Right ventricle myocardium superior (tissue), 1 donor: ENCODE data around the gene SCT. TPM values are rescaled to one million over a fixed set of nuclear protein-coding genes. Genes with fewer than 3 reads are reported as not detected.

Source experiments
- ATAC-seq: fragments of 200-7000 bp; cut with Tn5 transposase; one replicate; pipeline ENCODE4 v1.9.1; 2020; ENCODE audit warnings: mild to moderate bottlenecking; ENCODE audit not compliant: poor library complexity
- DNase-seq: peaks from one replicate; pipeline ENCODE4 v3.0.0-alpha.2; 2020
- intact Hi-C: fragments of 100-400 bp; cut with DNase I; formaldehyde crosslinking; loops from one replicate; pipeline ENCODE4 v1.11.2; 2022
- total RNA-seq: library from RNA; stranded (reverse); fragmentation: NEBNext Ultra II Directional; extraction: Animal tissue kit (Norgen Biotek cat#: 25700); gene quantifications from one replicate; pipeline ENCODE4 v1.2.1, GENCODE V29; 2021
- donor health status: DM: no; HTN: yes; CAD: no; lungs with severe emphysema.

Gene SCT
- total RNA-seq, 1 donor from 2014 or later = not detected

DNA sequence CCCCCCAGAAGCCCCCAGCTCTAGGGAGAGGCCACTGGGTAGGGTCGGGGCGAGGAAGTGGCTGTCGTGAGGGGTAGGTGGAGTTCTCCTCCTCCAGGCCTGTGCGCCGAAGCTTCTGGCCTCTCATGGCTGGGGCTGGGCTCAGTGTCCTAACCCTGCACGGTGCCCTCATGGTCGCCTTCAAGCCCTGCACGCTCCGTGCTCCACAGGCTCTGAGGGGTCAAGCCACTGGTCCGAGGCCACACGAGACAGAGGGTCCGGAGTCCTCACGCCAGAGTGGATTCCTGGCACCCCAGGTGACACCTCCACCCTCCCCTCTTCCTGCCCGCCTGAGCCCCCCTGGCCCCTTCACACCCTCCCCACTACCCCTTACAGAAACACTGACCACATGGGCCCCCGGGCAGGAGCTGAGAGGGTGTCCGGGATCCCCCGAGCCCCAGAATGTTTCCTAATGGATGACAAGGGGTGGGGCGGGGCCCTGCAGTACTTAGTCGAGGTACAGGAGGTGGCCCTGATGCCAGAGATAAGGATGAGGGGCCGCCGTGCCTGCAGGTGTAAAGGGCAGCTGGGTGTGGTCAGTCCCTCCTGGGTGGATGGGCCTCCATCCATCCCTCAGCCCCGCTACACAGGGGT is 1.2 kb downstream of the SCT start:
- no peak for DNase-seq
- peak; percentile 7 for ATAC-seq
- intact Hi-C loops = no loop called here

DNA sequence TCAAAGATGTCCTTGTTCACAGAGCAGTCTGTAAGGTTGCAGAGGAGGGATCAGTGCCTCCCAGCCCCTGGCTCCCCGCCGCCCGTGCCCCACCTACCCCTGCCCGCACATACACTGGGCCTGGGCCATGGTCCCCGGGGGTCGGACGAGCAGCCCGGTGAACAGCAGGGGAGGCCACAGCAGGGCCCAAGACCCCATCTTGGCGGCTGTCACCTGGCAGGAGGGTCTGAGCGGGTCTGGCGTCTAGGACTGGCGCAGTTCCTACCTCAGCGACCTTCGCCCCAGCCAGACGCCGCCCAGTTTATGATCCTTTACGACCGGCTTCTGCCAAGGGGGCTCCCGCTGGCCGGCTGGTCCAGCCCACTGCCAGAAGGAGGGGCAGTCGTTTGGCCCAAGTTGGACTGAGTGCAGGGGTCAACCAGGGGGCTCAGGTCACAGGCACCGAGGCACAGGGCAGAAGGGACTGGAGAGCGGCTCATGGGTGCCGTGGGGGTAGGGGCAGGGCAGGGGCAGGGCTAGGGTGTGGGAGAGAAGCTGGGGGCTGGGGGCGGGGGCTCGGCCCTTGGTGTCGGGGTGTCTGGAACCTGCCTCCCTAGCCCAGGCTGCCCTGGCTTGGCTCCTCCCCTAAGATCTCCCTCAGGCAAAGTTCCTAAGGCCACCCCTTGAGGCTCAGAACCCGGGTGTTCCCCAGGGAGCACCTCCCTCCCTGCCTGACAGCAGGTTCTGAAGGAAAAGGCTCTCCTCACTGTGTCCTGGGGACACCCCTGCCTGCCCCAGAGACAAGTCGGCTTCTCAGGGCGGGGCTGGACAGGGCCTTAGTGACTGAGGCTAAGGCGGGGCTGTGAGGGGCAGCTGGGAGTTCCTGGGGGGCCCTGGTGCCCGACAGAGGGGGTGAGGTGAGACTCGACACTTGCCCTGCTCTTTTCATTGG is 2.0 kb downstream of the SCT start, which contains the start of gene CDHR5:
Gene CDHR5, minus strand, starts transcription at position 251 of the 931 bp plus-strand sequence. Its CDS starts 53 bp downstream, at position 198.
- intact Hi-C loops = no loop called here
- ATAC-seq (peak; percentile 4), DNase-seq (no peak)

DNA sequence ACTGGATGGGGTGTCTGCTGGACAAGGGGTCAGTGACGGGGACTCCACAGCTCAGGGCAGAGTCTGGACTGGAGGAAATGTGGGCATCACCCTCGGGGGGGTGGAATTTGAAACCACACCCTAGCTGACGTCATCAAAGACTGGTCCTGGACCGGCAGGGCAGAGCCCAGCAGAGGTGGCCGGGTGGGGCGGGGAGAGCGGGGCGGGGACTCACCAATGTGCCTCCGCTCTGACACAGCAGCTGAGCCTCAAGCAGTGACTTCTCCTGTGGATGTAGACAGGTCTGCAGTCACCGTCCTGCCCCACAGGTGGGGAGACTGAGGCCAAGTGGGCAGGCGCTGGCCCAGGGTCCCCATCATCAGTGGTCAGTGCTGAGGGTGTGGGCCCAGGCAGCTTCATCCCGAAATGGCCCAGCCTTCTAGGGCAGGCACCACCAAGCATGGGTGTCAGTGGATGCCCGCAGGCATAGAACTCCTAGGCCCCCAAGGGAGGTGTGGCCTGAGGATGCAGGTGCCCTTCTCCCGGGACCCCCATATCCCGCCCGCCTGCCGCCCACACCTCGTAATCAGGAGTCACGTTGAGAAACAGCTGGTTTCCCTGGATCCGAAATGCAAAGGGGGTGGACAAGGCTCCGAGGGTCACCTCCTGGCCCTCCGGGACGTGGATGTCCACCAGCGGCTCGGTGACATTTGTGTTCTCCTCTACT is 2.8 kb downstream of the SCT start:
- intact Hi-C loops = no loop called here

DNA sequence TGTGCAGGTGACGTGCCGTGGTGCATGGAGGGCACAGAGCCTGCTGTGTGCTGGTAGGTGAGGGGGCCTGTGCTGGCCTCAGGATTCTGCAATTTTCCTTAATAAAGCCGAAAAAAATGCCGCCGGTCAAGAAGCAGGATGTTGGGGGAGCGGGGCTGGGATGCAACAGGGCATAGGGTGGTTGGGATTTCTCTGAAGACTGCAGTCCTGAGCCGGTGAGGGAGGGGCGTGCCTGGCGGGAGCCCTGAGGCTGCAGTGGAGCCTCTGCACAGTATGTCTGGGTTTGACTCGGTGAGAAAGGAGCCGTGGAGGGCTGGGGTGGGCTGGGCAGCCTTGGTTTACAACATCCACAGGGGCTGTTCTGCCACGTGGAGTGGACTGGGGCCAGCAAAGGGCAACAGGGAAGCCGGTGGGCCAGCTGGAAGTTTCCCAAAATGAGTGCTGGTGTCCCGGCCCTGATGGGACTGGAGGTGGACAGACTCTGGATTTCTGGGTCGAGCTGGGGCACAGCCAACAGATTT is 3.6 kb downstream of the SCT start:
- no peak for ATAC-seq
- intact Hi-C loops = no loop called here

More for the DNA sequence above, 2.8 kb downstream of the SCT start:
- no peak for ATAC-seq
- DNase-seq = no peak

DNA sequence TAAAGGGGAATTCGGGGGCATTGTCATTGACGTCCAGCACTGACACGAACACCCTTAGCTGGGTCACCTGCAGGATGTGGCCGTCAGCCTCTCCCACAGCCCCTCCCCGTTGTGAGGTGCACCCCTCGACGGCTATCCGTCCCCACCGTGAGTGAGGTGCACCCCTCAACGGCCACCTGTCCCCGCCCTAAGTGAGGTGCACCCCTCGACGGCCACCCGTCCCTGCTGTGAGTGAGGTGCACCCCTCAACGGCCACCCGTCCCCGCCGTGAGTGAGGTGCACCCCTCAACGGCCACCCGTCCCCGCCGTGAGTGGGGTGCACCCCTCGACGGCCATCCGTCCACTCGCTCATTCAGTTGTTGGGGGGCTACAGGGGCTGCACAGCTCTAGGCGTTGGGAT is 5.1 kb downstream of the SCT start:
- intact Hi-C loops = no loop called here
- ATAC-seq = no peak
- no peak for DNase-seq

More for the DNA sequence above, 3.6 kb downstream of the SCT start:
- no peak for DNase-seq

DNA sequence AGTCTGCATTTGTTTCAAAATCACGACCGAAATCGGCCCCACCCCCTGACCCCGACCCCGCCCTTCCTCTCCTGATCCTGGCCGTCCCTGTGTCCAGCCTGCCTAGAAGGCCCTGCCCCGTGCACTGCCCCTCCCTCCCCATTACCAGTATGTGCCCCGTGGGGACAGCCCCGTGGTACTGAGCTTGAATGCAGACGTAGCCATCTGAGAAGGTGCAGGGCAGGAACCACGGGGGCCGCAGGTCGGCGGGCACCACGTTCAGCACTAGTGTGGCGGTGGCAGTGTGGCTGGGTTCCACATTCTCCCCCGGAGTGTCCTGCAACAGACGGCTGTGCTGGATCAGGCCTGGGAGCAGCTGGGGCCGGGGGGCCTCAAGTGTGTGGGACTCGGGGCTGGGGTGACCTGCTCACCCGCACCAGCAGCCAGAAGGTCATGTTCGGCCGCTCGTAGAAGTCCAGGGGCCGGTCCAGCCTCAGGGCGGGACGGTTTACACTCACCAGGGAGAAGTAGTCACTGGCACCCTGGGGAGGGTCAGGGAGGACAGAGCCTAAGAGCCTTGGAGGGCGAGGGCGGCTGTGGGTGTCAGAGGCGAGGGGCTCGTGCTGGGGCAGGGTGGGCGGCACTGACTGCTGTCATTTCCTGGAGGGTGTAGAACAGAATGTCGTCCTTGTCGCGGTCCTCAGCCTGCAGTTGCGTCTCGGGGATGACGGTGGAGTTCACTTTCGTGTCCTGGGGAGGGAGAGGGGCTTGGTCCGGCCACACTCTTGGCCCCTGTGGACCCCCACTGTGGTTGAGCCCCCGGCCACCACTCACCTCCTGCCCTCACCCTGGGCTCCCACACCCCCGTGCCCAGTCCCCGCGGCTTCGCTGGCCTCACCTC is 5.8 kb downstream of the SCT start:
- DNase-seq (no peak), ATAC-seq (no peak)
- intact Hi-C loops = no loop called here

DNA sequence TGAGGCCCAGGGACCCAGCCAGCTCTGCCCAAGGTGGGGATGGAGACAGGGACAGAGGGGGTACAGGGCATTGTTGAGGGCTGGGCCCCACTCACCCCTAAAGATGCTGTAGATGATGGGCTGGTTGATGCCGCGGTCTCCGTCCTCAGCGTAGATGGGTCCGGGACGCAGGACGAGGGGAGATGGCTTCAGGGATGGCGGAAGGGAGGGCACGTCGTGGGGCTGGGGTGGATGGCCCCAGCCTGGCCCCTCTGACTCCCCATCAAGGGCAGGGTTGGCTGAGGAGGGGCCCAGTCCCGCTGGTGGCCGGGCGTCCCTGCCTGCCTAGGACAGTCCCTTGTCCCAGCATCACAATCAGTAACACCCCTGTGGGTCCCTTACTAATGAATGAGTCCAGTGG is 6.8 kb downstream of the SCT start:
- intact Hi-C loops = no loop called here
- no peak for ATAC-seq
- DNase-seq = no peak

DNA sequence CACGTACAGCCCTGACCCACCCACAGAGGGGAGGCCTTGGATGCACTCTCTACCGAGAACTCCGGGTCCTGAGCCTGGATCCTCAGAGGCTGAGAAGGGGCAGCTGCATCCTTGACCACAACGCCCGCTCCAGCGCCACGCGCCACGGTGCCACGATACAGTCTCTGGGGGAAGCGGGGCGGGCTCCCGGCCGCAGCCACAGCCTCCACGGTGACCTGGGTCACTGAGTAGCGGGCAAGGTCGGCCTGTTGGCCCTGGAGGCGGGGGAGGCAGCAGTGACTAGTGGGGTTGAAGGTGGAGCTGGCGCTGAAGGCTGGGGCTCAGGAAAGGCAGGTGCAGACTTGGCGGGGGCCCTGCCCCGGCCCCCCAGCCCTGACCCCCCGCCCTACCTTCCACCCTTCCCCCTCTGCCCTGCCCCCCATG is 7.3 kb downstream of the SCT start:
- ATAC-seq (no peak), DNase-seq (no peak)
- intact Hi-C loops = no loop called here

DNA sequence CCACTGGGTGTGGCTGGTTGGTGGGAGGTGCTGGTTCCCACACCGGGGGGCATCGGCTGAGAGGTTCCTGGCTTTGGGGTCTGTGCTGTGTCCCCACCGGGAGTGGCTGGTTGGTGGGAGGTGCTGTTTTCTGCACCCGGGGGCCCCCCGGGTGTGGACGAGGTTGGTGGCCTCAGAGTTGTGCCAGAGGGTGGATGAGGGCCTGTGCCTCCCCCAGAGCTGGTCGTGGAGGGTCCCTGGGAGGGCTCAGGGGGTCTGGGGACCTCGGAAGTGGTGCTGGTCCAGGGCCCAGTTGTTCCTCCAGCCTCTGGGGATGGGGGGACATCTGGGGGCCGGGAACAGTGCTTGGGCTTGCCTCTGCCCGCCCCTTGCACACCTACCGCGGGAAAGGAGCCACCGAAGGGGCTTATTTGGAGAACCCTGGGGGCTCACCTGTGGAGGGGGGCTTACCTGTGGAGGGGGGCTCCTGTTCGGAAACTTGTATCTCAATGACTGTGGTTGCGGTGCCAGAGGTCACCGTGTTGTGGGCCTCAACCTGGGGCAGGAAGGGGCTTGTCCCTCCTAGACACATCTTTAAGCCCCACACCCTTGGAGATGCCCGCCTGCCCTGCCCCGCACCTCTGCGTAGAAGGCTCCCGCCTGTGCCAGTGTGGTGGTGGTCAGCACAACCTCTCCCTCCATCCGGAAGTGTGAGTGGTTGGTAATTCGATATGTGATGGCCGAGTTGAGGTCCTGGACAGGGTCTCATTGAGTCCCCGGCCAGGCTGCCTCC is 7.9 kb downstream of the SCT start:
- DNase-seq (no peak), ATAC-seq (no peak)
- intact Hi-C loops = no loop called here

DNA sequence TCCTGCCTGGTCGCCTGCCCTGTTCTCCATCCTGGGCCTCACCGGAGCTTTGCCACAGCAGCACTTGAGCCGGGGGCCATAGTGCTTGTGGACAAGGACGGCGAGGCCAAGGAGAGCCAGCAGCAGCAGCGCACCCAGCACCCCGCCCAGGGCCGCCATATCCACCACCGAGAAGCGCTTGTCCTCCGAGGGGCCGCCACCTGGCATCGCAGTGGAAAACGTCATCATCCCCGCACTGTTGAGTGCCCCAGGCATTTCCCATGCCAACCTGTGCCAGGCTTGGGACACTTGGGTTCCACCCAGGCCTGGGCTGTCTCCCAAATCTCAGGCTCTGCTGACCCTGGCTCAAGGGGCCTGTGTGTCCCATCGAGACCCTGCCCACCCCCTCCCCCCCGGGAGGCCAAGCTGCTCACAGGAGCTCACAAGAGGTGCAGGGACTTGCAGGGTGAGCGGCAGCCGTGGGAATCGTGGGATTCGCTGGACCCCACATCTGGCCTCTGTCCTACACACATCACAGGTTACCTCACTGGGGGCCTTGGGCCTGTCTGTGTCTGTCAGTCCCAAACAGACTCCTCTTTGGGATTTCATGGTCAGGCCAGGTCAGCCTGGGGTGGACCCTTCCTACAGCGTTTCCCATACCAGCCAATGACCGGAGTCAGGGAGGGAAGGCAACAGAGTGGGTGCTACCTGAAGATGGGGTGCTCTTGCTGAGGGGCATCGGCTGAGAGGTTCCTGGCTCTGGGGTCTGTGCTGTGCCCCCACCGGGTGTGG is 8.9 kb downstream of the SCT start:
- ATAC-seq (no peak), DNase-seq (no peak)
- intact Hi-C loops = no loop called here

DNA sequence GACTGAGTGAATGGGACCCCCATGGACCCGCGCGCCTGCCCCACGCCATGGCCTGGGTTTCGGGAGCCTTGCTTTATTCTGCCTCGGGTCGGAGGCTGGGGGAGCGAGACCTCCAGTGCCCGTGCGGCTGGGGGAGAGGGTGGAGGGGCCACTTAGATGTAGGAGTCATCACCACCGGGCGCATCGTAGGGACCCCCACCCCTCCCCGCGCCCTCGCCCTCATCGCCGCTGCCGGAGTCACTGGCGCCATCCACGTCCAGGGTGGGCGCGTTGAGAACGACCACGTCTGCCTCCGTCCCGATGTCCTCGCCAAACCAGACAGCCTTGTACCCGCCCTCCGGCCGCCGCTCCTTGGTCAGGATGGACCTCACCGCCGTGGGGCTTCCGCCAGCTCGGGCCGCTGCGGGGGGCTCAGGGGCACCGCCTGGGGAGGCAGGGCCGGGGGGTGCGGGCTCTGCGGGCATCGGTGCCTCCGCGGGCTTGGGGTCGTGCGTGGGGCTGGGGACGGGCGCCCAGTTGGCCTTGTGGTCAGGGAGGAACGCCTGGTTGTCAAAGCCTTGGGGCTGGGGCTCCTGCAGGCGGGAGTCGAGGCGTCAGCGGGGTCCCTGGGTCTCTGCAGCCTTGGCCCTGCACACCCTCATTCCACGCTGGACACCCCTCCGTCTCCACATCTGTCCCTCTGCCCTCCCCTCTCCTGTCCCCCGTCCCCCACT is 9.6 kb downstream of the SCT start:
- DNase-seq = no peak
- intact Hi-C loops = no loop called here

DNA sequence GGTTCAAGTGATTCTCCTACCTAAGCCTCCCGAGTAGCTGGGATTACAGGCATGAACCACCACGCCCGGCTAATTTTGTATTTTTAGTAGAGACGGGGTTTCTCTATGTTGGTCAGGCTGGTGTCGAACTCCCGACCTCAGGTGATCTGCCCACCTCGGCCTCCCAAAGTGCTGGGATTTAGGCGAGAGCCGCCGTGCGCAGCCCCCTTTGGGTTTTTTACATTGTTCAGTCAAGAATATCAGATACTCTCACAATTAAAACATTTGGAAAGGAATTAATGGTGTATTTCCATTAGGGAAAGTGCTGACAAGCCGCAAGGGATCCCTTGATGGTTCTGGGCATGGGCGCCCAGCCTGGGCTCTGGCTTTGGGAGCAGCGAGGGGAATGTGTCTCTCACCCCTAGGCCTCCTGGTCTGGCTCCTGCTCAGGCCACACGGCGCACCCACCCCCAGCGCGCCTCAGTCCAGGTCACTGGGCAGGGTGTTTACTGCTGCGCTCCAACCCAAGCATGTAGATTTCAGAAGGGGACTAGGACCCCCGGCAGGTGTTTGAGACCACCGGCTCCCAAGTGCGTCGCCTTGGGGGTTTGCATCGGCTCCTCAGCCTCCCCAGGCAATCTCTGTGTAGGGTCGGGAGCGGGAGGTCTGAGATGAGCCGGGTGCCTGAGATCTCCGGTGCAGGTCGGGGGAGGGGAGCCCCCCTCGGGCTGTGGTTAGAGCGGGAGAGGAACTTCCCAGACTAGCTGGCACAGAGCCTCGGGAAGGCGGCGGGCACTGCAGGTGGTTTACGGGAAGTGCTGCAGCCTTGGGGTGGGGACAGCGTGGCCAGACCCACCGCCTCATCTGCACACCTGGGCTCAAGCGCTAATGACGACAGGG is 10.4 kb downstream of the SCT start:
- intact Hi-C loops = no loop called here
- DNase-seq = peak; percentile 71
- no peak for ATAC-seq

More for the DNA sequence above, 9.6 kb downstream of the SCT start:
- no peak for ATAC-seq

DNA sequence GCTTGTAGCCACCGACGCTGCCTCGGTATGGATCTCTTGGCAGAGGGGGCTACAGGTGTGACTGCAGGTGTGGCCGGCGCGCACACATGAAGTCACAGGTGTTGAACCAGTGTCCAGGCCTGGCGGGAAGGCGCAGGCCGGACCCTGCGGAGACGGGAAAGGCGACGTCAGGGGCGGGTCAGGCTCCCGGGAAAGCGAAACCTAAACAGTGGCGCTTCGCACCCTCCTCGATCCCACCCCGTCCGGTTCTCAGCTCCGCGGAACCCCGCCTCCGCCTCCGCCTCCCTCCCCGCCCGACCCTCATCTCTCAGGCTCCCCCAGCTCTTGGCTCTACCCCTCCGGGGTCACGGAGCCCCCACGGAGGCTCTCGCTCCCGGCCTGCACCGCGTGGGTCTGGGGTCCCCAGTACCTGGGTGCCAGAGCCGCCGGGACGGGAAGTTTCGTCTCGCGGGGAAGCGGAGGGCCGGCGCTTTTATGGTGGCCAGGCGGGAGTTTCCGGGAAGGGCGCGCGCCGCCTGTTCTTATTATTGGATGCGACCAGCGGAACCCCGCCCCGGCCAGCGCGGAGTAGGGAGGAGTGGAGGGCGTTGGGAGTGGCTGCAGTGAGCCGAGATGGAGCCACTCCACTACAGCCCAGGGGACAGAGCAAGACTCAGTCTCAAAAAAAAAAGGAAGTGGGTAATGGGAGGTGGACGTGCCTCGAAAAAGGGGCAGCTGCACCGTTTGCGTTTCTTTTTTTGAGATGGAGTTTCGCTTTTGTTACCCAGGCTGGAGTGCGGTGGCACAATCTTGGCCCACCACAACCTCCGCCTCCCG is 11.3 kb downstream of the SCT start, which contains the start of gene IRF7:
Gene IRF7, minus strand, starts transcription at position 447 of the 816 bp plus-strand sequence. CDS start 586 bp downstream, outside the sequence.
- DNase-seq (peak; percentile 99), ATAC-seq (peak; percentile 92)
- intact Hi-C loops = no loop called here
